Activated T-helper 1 cell treated with Interleukin-2 at 50 U/mL for 16 hours (primary cell): ENCODE measurements around the gene MTM1.

ENCODE experiments used
- DNase-seq: peaks from one replicate; pipeline ENCODE4 v3.0.0-alpha.2; 2020; ENCODE audit warnings: low read depth

Gene MTM1

GRCh38 chrX:150548684-150549083 lies 19.7 kb upstream of the MTM1 start:
- no peak for DNase-seq

GRCh38 chrX:150551963-150552362 lies 16.5 kb upstream of the MTM1 start:
- no peak for DNase-seq

- DNase-seq = no peak
These were observed 10.0 kb upstream of the MTM1 start for GRCh38 chrX:150558424-150558823.

GRCh38 chrX:150564838-150565237 lies 3.6 kb upstream of the MTM1 start:
- DNase-seq = no peak

- no peak for DNase-seq
These were observed 2.9 kb upstream of the MTM1 start for GRCh38 chrX:150565551-150565950.

GRCh38 chrX:150566734-150567182 lies 1.7 kb upstream of the MTM1 start:
- no peak for DNase-seq

GRCh38 chrX:150567645-150568319 lies 639 bp upstream of the MTM1 start:
- no peak for DNase-seq

GRCh38 chrX:150569155-150569477 lies 695 bp downstream of the MTM1 start:
- DNase-seq = peak; percentile 25

- no peak for DNase-seq
These were observed 2.1 kb downstream of the MTM1 start for GRCh38 chrX:150570512-150570911.

GRCh38 chrX:150572206-150572605 lies 3.8 kb downstream of the MTM1 start:
- no peak for DNase-seq

- DNase-seq = no peak
These were observed 4.7 kb downstream of the MTM1 start for GRCh38 chrX:150573106-150573505.

GRCh38 chrX:150573702-150574101 lies 5.3 kb downstream of the MTM1 start:
- DNase-seq = no peak

GRCh38 chrX:150574559-150575418 lies 6.4 kb downstream of the MTM1 start:
- DNase-seq = no peak

GRCh38 chrX:150575419-150575814 lies 7.0 kb downstream of the MTM1 start:
- peak; percentile 21 for DNase-seq

GRCh38 chrX:150577174-150577573 lies 8.8 kb downstream of the MTM1 start:
- DNase-seq = no peak

GRCh38 chrX:150581093-150581775 lies 12.8 kb downstream of the MTM1 start:
- DNase-seq = no peak

- no peak for DNase-seq
These were observed 14.0 kb downstream of the MTM1 start for GRCh38 chrX:150582338-150582948.

- DNase-seq = peak; percentile 16
These were observed 19.4 kb downstream of the MTM1 start for GRCh38 chrX:150587585-150588503.

- DNase-seq = no peak
These were observed 26.2 kb downstream of the MTM1 start for GRCh38 chrX:150594584-150594983.

GRCh38 chrX:150599226-150599625 lies 30.8 kb downstream of the MTM1 start:
- DNase-seq = no peak

- no peak for DNase-seq
These were observed 33.9 kb downstream of the MTM1 start for GRCh38 chrX:150602296-150602695.
